Globus pallidus (tissue), 1 donor: ENCODE results near the gene FOXC2.

ENCODE experiments used
- DNase-seq: peaks from one replicate; pipeline ENCODE4 v3.0.0-alpha.2; 2015; ENCODE audit warnings: low spot score

FOXC2 gene

GRCh38 chr16:86616906-86617305 lies 50.3 kb downstream of the FOXC2 start:
- no peak for DNase-seq

- DNase-seq, result no peak
These were observed 52.0 kb downstream of the FOXC2 start for GRCh38 chr16:86618431-86619238.
